ENCODE data around the gene PRPF18.

The PRPF18 gene

GRCh38 chr10:13604357-13605040 is 17.7 kb downstream of the PRPF18 start:
- DNase-seq (ENCODE audit: low read depth) = no peak

- no peak for DNase-seq (ENCODE audit: low read depth)
These were observed 21.6 kb downstream of the PRPF18 start for GRCh38 chr10:13608246-13608853.

GRCh38 chr10:13612654-13613373 is 26.0 kb downstream of the PRPF18 start:
- DNase-seq (ENCODE audit: low read depth) = no peak

- DNase-seq (ENCODE audit: low read depth) = no peak
These were observed 26.8 kb downstream of the PRPF18 start for GRCh38 chr10:13613519-13613918.

- DNase-seq (ENCODE audit: low read depth) = no peak
These were observed 28.0 kb downstream of the PRPF18 start for GRCh38 chr10:13614530-13615332.

- no peak for DNase-seq (ENCODE audit: low read depth)
These were observed 29.0 kb downstream of the PRPF18 start for GRCh38 chr10:13615650-13616300.

GRCh38 chr10:13617116-13617515 is 30.4 kb downstream of the PRPF18 start:
- DNase-seq (ENCODE audit: low read depth) = no peak

GRCh38 chr10:13621931-13622330 is 35.2 kb downstream of the PRPF18 start:
- no peak for DNase-seq (ENCODE audit: low read depth)

DNA sequence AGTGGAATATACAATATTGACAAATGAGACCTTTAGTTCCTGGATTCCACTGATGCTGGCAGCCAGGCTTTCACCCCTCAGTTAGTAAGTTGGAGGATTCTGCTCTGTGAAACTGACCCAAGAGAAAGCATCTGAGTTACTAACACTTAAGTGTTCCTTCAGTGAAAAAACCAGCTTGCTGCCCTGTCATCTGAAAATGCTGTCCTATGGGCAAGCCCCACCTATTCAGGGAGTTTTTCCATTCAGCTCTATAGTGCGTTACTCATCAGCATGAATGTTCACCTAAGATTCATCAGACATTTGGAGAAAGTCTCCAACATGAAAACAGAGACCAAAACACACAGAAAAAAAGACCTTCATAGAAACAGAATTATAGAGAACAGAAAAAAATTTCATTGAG is 37.9 kb downstream of the PRPF18 start:
- DNase-seq (ENCODE audit: low read depth) = no peak

DNA sequence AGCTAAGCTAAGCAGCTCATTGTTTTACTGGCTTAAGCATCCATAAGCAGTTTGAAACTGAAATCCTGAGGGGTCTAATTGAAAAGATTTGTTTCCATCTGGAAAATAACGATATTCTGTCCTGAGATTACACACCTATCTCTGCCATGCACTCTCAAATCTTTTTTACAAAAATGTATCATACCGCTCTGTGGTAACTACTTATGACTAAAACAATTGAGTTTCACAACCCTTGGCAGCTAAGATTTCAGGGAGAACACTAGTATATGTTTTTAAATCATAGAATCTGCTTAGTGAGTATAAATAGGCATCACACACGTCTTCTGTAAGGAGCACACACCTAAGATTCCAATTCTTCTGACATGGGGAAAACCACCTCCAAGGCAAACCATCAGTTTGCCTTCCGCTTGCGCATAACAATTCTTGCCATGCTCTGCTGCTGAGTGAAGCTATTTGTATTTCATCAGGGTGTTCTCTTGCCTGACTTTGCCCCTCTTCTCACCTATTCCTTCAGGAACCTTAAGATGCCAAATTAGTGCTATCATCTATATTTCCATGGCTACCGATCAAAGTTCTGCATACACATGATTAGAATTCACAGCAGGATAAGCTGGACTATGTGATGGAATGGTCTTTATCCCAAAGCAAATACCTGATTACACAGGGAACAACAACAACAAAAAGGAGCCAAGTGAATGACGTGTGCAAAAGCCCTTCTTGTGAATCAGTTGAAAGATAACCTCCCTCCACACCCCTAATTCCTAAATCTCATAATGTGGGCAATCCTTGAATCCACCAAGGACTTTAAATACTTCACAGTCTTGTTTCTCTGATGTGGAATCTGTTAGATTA is 40.9 kb downstream of the PRPF18 start:
- no peak for DNase-seq (ENCODE audit: low read depth)

DNA sequence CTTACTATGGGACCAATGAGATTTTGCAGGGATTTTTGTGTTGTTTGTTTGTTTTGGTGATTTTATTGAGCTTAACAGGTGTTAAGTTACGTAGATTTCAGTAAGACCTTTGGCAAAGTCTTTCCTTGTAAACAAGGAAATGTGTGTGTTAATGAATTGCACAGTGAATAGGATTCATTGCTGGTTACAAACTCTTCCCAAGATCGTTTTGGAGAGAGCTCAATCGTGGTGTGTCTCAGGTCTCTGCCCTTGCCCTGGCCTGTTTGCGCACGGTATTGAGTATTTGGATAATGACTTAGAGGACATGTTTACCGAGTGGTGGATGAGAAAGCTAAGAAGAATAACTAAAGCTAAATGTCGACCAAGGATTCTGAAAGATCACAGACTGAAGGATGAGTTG is 41.9 kb downstream of the PRPF18 start:
- no peak for DNase-seq (ENCODE audit: low read depth)

- DNase-seq (ENCODE audit: low read depth) = no peak
These were observed 42.4 kb downstream of the PRPF18 start for GRCh38 chr10:13629116-13629515.

DNA sequence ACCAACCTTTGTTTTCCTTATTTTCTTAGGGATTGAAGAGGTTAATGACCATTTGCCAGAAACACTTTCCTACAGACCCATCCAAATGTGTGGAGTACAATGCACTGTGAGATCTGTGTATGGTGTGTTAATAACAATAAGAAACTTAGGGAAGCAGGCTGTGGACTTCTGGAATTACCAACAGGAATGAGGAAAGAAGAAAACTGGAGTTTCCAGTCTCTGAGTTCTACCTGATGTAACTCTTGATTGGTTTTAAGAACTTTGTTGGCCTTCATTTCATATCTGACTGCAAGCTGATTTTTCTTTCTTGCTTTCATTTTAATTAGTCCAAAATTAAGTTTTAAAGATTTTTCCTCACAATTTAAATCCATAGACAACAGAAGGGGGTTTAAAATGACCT is 43.5 kb downstream of the PRPF18 start:
- DNase-seq (ENCODE audit: low read depth) = no peak

- no peak for DNase-seq (ENCODE audit: low read depth)
These were observed 44.8 kb downstream of the PRPF18 start for GRCh38 chr10:13631594-13631993.

DNA sequence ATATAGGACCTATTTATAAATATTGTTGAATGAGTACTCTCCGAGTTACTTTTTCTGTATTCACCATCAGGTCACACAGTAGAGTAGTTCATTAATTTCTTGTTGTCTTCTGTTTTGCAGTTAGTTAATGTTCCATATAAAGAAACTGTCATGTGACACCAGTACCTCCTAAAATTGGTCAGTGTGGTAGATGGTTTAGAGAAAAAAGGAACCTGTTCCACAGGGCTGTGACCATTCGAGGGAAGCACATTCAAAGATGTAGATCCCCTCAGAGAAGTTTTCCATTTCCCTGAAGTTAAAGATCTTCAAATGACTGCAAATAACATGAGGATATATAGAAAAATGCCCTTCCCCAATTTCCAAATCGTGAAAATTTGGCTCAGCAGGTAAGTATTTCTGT is 45.7 kb downstream of the PRPF18 start:
- DNase-seq (ENCODE audit: low read depth) = no peak

GRCh38 chr10:13632884-13633440 is 46.2 kb downstream of the PRPF18 start:
- no peak for DNase-seq (ENCODE audit: low read depth)

GRCh38 chr10:13633689-13634088 is 46.9 kb downstream of the PRPF18 start:
- DNase-seq (ENCODE audit: low read depth) = no peak

GRCh38 chr10:13634207-13634606 is 47.4 kb downstream of the PRPF18 start:
- no peak for DNase-seq (ENCODE audit: low read depth)

- DNase-seq (ENCODE audit: low read depth) = no peak
These were observed 50.0 kb downstream of the PRPF18 start for GRCh38 chr10:13636776-13637175.

DNA sequence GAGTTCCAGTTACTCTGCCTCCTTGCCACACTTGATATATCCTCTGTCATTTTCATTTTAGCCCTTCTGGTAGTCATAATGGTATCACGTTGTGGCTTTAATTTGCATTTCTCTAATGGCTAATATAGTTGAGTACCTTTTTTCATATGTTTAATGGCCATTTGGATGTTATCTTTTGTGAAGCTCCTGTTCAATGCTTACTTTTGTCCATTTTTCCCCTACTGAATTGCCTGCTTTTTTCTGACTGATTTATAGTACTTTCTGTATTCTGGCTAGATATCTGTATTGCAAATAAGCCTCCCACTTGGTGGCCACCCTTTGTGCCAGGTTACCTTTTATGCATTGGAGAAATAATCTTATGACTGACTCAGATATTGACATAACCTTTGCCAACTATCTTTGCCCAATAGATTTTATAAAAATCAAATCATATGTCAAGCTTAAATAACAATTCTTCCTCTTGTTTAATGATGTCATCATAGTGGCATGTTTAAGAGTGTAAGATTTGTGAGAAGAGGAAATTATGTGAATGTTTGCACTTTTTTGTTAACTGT is 50.6 kb downstream of the PRPF18 start:
- no peak for DNase-seq (ENCODE audit: low read depth)

Measured in HS-5 (cell line).